Activated CD8-positive, alpha-beta T cell treated with anti-CD3 and anti-CD28 coated beads, Interleukin-2, amount 10 ng/mL, durations not matched to agents 7 days and 5 days (primary cell): ENCODE data around the gene OSBPL10. TPM values are rescaled to one million over a fixed set of nuclear protein-coding genes. Genes with fewer than 3 reads are reported as not detected.

Experiments used
- ATAC-seq: fragments of 150-1000 bp; cut with Tn5 transposase; one replicate; pipeline ENCODE4 v1.10.0; 2021; ENCODE audit warnings: moderate library complexity
- CTCF ChIA-PET: fragments of 350-600 bp; sonication (Branson Sonifier 250); formaldehyde crosslinking; loops from one replicate; lab custom pipeline; 2021; ENCODE audit warnings: antibody characterized with exemption; lab: Charles Lee
- POLR2A ChIA-PET: fragments of 350-600 bp; sonication (Branson Sonifier 250); formaldehyde crosslinking; loops from one replicate; lab custom pipeline; 2021; ENCODE audit warnings: antibody characterized with exemption; lab: Charles Lee
- DNase-seq: peaks from one replicate; pipeline ENCODE4 v3.0.0-alpha.2; 2020
- H3K27ac Mint-ChIP-seq: one replicate; pipeline ENCODE4 v1.8.0; 2021; ENCODE audit warnings: mild to moderate bottlenecking, mixed read lengths
- H3K27me3 Mint-ChIP-seq: one replicate; pipeline ENCODE4 v1.8.0; 2021; ENCODE audit warnings: low read depth, mixed read lengths
- H3K36me3 Mint-ChIP-seq: one replicate; pipeline ENCODE4 v1.8.0; 2021; ENCODE audit warnings: low read depth, mixed read lengths
- H3K4me1 Mint-ChIP-seq: one replicate; pipeline ENCODE4 v1.8.0; 2021; ENCODE audit warnings: low read depth, mixed read lengths
- H3K4me3 Mint-ChIP-seq: one replicate; pipeline ENCODE4 v1.8.0; 2021; ENCODE audit warnings: mild to moderate bottlenecking, mixed read lengths
- H3K9me3 Mint-ChIP-seq: one replicate; pipeline ENCODE4 v1.8.0; 2022; ENCODE audit warnings: mixed read lengths; ENCODE audit not compliant: insufficient read depth
- total RNA-seq, 2 experiments: library from RNA; stranded (reverse); gene quantifications; one replicate each; pipeline ENCODE4 v1.2.3, GENCODE V29; 2021

OSBPL10 gene
- total RNA-seq, 2 experiments from 2014 or later: 0.05 to 0.53 TPM

DNA sequence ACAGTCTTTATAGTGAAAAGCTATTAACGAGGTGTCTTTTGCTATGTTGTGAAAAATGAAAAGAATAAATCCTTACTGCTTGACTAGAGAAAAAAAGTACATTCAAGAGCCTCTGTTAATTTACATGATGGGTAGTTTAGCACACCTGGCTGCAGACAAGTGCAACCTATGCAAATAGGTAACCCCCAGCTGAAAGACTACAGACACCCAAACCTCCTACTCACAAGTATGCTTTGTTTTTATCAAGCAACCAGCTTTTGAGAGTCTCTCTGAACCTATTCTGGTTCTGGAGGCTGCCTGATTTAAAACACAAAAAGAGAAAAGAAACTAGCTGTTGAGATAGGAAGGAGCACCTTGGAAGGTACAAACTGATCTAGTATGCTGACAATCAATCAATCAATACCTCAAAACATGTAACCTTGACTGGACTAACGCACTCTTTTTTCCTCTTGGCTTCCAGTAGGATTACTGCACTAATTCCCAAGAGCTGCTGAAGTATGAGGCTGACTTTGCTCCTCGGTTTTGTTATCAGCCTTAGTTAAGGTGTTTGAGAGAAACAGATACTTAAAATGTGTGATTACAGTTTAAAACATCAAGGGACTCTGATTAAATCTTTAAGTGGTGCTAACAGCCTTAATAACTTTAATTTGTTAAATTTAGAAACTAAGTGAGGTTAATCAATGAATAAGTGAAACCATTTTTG, 63.6 kb downstream of the OSBPL10 start:
- peaks cover 28% of the 10 kb centered on the region for H3K4me1 Mint-ChIP-seq
- peaks cover 18% of the 10 kb centered on the region for H3K9me3 Mint-ChIP-seq
- ChIA-PET CTCF (no interaction called here), POLR2A (no interaction called here)
- H3K36me3 Mint-ChIP-seq: peaks cover 26% of the 10 kb centered on the region
- no peaks in the 10 kb centered on the region for H3K27me3 Mint-ChIP-seq
- ATAC-seq: no peak
- no peak for DNase-seq
- H3K4me3 Mint-ChIP-seq: no peak overlapping the region
- no peak overlapping the region for H3K27ac Mint-ChIP-seq

DNA sequence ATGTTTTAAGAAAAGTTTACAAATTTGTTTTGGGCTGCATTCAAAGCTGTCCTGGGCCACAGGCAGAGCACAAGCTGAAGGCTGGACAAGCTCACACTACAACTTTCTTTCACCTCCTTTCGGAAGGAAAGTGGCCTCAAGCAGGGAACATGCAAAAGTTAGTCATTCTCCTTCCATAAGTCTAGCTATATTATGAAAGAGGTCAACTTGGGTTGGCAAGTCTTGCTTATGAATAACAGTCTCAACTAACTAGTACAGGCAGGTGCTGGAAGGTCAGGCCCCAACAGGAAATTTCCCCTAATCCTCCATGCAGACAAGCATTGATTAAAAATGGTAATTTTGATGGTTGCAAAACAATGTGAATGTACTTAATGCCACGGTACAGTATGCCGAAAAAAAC, 69.4 kb downstream of the OSBPL10 start:
- no peak overlapping the region for H3K4me3 Mint-ChIP-seq
- no peaks in the 10 kb centered on the region for H3K9me3 Mint-ChIP-seq
- DNase-seq (no peak), ATAC-seq (no peak)
- CTCF ChIA-PET: no interaction called here
- no peaks in the 10 kb centered on the region for H3K27me3 Mint-ChIP-seq
- POLR2A ChIA-PET: no interaction called here
- H3K4me1 Mint-ChIP-seq: no peaks in the 10 kb centered on the region
- H3K27ac Mint-ChIP-seq: no peak overlapping the region
- H3K36me3 Mint-ChIP-seq: no peaks in the 10 kb centered on the region

DNA sequence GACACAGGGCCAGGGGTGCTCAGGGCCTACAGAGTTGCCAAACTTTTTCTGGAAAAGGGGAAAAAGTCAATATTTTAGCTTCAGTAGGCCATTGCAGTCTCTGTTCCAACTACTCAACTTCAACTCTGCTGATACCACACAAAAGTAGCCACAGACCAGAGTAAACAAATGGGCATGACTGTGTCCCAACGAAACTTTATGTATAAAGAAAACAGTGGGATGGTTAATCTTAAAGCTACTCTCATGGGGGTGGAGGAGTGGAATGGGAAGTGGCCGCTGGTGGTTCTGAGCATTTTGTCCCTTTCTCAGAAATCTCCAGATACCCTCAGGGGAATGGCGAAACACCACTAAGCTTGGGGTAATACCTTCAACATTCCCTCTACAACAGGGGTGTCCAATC, 69.9 kb downstream of the OSBPL10 start:
- Mint-ChIP-seq H3K27ac (no peak overlapping the region), H3K27me3 (no peaks in the 10 kb centered on the region), H3K4me3 (no peak overlapping the region), H3K9me3 (no peaks in the 10 kb centered on the region), H3K4me1 (no peaks in the 10 kb centered on the region), H3K36me3 (no peaks in the 10 kb centered on the region)
- ChIA-PET CTCF (no interaction called here), POLR2A (no interaction called here)
- ATAC-seq: no peak
- no peak for DNase-seq

DNA sequence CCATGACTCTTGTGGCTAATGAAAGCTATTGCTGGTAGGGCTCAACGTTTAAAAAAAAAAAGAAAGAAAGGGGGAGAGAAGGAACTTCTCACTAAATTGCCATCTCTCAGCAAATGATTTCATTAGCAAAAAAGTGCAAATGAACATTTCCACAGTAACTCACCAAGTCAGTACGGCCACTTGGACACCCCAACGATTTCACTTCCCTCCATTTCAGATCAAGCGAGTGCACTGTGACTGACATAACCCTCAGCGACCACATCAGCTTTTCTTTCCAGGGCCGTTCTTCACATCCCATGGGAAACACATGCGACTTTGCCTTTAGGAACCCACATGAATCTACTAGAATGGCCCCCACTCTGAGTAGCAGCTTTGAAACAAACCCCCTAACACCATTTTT, 71.6 kb downstream of the OSBPL10 start:
- Mint-ChIP-seq H3K36me3 (no peaks in the 10 kb centered on the region), H3K4me1 (peaks cover 6% of the 10 kb centered on the region), H3K27me3 (no peaks in the 10 kb centered on the region), H3K4me3 (no peak overlapping the region), H3K9me3 (no peaks in the 10 kb centered on the region), H3K27ac (no peak overlapping the region)
- no peak for DNase-seq
- POLR2A ChIA-PET: no interaction called here
- CTCF ChIA-PET: no interaction called here
- ATAC-seq: no peak

DNA sequence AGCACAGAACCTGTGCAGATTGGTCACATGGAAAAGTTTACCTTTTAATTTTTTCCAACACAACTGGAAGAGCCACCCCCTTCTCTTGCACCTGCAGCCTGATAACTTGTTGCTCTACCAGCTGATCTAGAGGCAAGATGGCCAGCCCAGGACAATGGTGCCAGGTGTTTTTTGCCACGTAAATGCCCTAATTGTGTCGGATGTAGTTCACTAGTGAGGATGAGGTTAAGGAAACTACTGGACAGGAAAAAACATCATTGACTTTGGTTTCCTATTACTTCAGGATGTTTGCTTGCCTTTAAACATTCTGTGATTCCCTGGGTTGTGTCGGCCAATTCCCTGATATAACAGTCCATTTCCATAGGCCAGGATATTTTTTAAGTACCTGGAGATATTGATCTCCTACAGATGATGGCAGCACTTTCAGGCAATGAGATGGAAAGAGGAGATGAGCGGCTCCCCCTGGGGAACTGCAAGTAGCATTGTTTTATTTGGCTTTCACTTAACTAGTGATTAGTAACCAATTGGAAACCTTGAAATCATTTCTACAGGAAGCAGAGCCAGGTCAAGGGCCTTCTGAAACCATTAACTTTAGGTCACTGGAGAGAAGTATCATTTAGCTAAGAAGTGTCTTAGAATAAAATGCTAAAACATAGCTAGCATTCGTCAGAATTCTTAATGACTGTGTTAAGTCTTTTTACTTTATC, 72.5 kb downstream of the OSBPL10 start:
- DNase-seq (no peak), ATAC-seq (no peak)
- H3K27me3 Mint-ChIP-seq: no peaks in the 10 kb centered on the region
- H3K4me3 Mint-ChIP-seq: no peak overlapping the region
- peaks cover 15% of the 10 kb centered on the region for H3K4me1 Mint-ChIP-seq
- POLR2A ChIA-PET: no interaction called here
- CTCF ChIA-PET: no interaction called here
- no peaks in the 10 kb centered on the region for H3K9me3 Mint-ChIP-seq
- H3K27ac Mint-ChIP-seq: no peak overlapping the region
- H3K36me3 Mint-ChIP-seq: no peaks in the 10 kb centered on the region

DNA sequence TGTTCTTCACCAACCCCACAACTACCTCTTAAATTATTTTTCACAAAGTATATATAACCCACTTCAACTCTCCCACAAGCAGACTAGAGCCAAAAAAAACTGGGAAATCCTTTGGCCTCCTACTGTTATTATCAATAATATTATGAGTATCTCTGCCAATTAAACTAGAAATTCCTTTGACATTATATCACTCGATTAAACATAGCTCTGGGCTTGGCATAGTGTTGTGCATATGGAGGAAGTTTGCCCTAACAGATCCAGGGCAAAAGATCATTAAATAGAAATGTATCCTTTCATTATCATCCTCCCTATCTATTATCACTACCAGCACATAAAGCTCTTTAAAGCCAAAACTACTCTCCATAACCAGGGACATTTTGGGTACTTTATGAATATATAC, 74.9 kb downstream of the OSBPL10 start:
- peaks cover 27% of the 10 kb centered on the region for H3K4me1 Mint-ChIP-seq
- CTCF ChIA-PET: no interaction called here

DNA sequence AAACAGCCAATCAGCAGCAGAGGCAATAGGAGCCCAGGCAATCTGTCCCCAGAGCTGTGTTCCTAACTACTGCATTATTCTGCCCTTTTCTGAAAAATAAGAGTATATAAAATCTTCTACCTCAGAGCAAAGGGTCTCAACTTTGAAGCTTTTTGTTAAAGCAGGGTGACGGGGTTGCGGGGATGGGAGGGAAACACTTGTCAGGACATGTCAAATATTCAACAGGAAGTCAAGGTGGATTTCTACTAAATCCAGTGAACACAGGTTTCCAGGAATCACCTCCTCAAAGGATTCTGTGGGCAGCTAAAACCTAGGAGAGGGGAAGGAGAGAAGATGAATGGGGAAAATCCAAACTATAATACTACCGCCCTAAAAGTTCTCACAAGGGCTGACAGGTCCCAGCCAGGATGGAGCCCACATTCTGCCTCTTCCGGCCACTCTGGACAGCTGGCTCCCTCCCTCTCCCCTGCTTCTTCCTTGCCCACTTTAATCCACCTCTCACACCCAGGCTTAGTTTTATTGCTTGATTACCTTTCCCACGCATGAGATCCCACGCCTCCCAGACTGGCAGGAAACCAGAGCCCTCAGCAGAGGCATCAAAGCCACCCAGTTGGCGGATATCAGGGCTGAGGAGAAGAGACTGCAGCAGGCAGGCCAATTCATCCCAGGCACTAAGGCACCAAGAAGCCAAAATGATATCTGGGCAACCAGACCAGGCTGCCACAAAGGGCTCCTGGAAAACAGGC, 77.2 kb downstream of the OSBPL10 start:
- peaks cover 34% of the 10 kb centered on the region for H3K4me1 Mint-ChIP-seq
- H3K4me3 Mint-ChIP-seq: no peak overlapping the region
- no peaks in the 10 kb centered on the region for H3K36me3 Mint-ChIP-seq
- DNase-seq (peak; percentile 25), ATAC-seq (peak; percentile 30)
- no peaks in the 10 kb centered on the region for H3K27me3 Mint-ChIP-seq
- H3K9me3 Mint-ChIP-seq: no peaks in the 10 kb centered on the region
- H3K27ac Mint-ChIP-seq: peak overlapping the region; percentile 40
- CTCF ChIA-PET: no interaction called here
- POLR2A ChIA-PET: no interaction called here

More for the DNA sequence above, 74.9 kb downstream of the OSBPL10 start:
- DNase-seq (no peak), ATAC-seq (no peak)
- POLR2A ChIA-PET: no interaction called here
- Mint-ChIP-seq H3K27ac (no peak overlapping the region), H3K4me3 (no peak overlapping the region), H3K36me3 (no peaks in the 10 kb centered on the region), H3K9me3 (no peaks in the 10 kb centered on the region), H3K27me3 (no peaks in the 10 kb centered on the region)

DNA sequence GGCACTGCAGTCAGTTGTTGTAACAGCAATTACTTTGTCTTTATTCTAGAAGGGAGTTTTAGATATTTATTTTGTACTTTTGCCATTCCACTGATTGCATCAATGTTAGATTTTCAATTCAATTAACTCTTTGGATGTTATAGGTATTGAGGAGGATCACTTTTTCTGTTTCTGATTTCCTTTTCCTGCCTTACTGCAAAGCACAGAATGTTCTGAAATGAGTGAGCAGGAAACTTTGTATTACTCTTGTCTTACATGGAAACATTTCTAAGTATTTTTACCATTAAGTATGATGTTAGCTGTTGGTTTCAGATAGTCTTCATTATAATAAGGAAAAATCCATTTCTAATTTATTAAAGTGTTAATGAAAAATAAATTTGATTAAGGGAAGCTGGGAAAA, 80.5 kb downstream of the OSBPL10 start:
- no peak overlapping the region for H3K27ac Mint-ChIP-seq

DNA sequence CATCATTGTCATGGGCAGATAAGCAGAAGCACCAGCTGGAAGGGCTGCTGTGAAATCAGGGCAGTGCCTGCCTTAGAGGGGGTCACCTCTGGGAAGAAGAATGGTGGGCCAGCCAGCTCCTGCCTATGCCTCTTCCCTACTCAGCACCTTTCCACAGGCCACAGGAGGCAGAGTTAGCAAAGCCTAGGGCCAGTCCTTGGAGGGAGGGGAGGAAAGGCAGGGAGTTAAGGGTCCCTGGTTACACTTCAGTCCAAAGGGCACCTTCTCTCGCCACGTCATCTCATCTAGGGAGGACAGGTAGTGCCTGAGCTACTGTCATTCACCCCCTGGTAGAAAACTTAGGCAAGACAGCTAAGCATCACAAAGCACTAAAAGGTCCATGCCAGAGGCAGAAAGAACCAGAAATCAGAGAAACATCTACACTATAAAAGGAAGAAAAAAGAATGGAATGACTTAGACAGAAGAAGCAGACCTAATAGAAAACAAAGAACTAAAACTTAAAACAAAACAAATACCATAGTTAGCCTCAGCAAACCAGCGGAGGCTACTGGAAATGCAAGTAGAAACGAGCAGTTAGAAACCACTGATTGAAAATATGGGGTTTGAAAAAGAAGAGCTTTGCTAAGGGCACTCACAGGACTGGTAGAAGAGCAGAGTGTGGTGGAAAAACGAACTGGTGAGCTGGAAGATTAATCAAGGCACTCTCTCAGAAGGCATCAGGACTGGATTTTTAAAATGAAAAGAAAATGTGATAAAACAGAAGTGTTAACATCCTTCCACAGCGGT, 84.2 kb downstream of the OSBPL10 start:
- H3K4me1 Mint-ChIP-seq: peaks cover 9% of the 10 kb centered on the region
- H3K9me3 Mint-ChIP-seq: no peaks in the 10 kb centered on the region
- DNase-seq (no peak), ATAC-seq (no peak)
- H3K4me3 Mint-ChIP-seq: no peak overlapping the region
- H3K36me3 Mint-ChIP-seq: no peaks in the 10 kb centered on the region
- POLR2A ChIA-PET: no interaction called here
- no peak overlapping the region for H3K27ac Mint-ChIP-seq
- peaks cover 7% of the 10 kb centered on the region for H3K27me3 Mint-ChIP-seq
- CTCF ChIA-PET: no interaction called here

More for the DNA sequence above, 80.5 kb downstream of the OSBPL10 start:
- ATAC-seq: no peak
- Mint-ChIP-seq H3K4me3 (no peak overlapping the region), H3K27me3 (peaks cover 3% of the 10 kb centered on the region), H3K4me1 (peaks cover 34% of the 10 kb centered on the region), H3K36me3 (no peaks in the 10 kb centered on the region), H3K9me3 (no peaks in the 10 kb centered on the region)
- CTCF ChIA-PET: no interaction called here
- DNase-seq: no peak
- POLR2A ChIA-PET: no interaction called here

DNA sequence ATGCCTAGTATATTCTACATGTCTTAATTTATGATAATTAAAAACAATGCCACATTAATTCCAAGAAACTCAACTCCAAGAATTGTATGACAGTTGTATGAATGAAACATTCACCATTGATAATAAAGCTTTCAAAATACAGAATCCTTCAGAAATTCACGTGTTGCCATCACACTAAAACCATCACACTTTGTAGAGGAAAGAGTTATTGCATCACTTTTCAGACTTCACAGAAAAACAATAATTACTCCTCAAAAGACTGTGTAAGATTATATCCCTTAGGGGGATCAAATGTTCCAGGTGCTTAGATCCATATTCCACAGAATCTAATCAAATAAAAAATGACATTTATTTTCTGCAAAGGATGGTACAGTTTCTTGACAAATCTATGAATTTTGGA, 85.0 kb downstream of the OSBPL10 start:
- POLR2A ChIA-PET: no interaction called here
- Mint-ChIP-seq H3K36me3 (no peaks in the 10 kb centered on the region), H3K27me3 (peaks cover 7% of the 10 kb centered on the region), H3K4me3 (no peak overlapping the region), H3K4me1 (peaks cover 9% of the 10 kb centered on the region), H3K27ac (no peak overlapping the region), H3K9me3 (no peaks in the 10 kb centered on the region)
- ATAC-seq (no peak), DNase-seq (no peak)
- CTCF ChIA-PET: no interaction called here

DNA sequence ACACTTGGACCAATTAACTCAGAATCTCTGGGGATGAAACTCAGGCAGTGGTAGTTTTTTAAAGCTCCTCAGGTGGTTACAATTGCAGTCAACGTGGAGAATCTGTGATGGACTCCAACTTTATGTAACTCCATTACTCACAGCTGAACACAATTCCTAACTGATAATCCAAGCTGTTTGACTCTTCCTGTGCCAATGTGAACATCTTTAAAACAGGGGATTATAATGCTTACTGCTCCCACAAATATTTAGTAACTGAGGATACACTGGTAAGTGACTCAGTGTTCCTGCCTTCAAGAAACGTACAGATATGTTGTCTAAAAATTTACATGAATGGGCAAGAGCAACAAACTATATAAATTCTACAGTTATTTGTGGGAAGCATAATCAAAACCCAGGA, 85.6 kb downstream of the OSBPL10 start:
- Mint-ChIP-seq H3K27me3 (peaks cover 7% of the 10 kb centered on the region), H3K9me3 (no peaks in the 10 kb centered on the region), H3K4me3 (no peak overlapping the region), H3K4me1 (peaks cover 12% of the 10 kb centered on the region), H3K36me3 (no peaks in the 10 kb centered on the region), H3K27ac (no peak overlapping the region)
- DNase-seq (no peak), ATAC-seq (no peak)
- ChIA-PET POLR2A (no interaction called here), CTCF (no interaction called here)
